GM19043 (cell line): Measurements from ENCODE around the gene CASQ2.

Experiments used
- ATAC-seq: cut with Tn5 transposase; IDR thresholded peaks from one replicate; pipeline ENCODE4 v1.9.1; 2021; ENCODE audit warnings: low read depth; ENCODE audit not compliant: unreplicated experiment

The CASQ2 gene

GRCh38 chr1:115705085-115705951 lies 63.2 kb downstream of the CASQ2 start:
- ATAC-seq = no peak

- ATAC-seq = no peak
Observed at GRCh38 chr1:115702959-115703358, 65.6 kb downstream of the CASQ2 start.

GRCh38 chr1:115701090-115701489 lies 67.4 kb downstream of the CASQ2 start:
- no peak for ATAC-seq

GRCh38 chr1:115697619-115698018 lies 70.9 kb downstream of the CASQ2 start:
- ATAC-seq = no peak

GRCh38 chr1:115694805-115695204 lies 73.7 kb downstream of the CASQ2 start:
- ATAC-seq = no peak

- ATAC-seq = no peak
Observed at GRCh38 chr1:115692224-115692623, 76.3 kb downstream of the CASQ2 start.

- ATAC-seq = no peak
Observed at GRCh38 chr1:115690972-115691371, 77.5 kb downstream of the CASQ2 start.

- no peak for ATAC-seq
Observed at GRCh38 chr1:115687744-115688143, 80.8 kb downstream of the CASQ2 start.

GRCh38 chr1:115685029-115685705 lies 83.3 kb downstream of the CASQ2 start:
- no peak for ATAC-seq

- no peak for ATAC-seq
Observed at GRCh38 chr1:115682792-115683191, 85.7 kb downstream of the CASQ2 start.

GRCh38 chr1:115680730-115681111 lies 87.8 kb downstream of the CASQ2 start:
- no peak for ATAC-seq

- ATAC-seq = no peak
Observed at GRCh38 chr1:115679141-115679611, 89.3 kb downstream of the CASQ2 start.

- ATAC-seq = no peak
Observed at GRCh38 chr1:115678141-115678540, 90.4 kb downstream of the CASQ2 start.

GRCh38 chr1:115677565-115677964 lies 90.9 kb downstream of the CASQ2 start:
- no peak for ATAC-seq

- peak; percentile 58 for ATAC-seq
Observed at GRCh38 chr1:115677182-115677555, 91.3 kb downstream of the CASQ2 start.

- ATAC-seq = peak; percentile 16
Observed at GRCh38 chr1:115676498-115677181, 91.9 kb downstream of the CASQ2 start.

GRCh38 chr1:115672224-115673009 lies 96.1 kb downstream of the CASQ2 start:
- ATAC-seq = no peak

GRCh38 chr1:115671176-115671934 lies 97.2 kb downstream of the CASQ2 start:
- no peak for ATAC-seq

GRCh38 chr1:115670476-115671175 lies 97.9 kb downstream of the CASQ2 start:
- ATAC-seq = no peak
